ENCODE data around the gene TTC7B. TPM values are rescaled to one million over a fixed set of nuclear protein-coding genes. Genes with fewer than 3 reads are reported as not detected.

Gene TTC7B
- total and polyA plus RNA-seq, 9 of the 15 experiments (the other 6 are each of a cell fraction or from before 2014, with no cell fraction given): 2.2 to 77.2 (median 36.7) TPM

- H3K4me1 ChIP-seq (replicated peaks in 1 of 2; ENCODE audit: control insufficient read depth in 2 of 2, insufficient read depth in 2 of 2, low read length in 2 of 2): peaks cover 3% of the 10 kb centered on the region in 2 experiments; a peak in 3 of 5 replicates
- no TSS peak for BruUV-seq (replicated peaks)
- no peak overlapping the region for H3K4me3 ChIP-seq
- intact Hi-C loops (cut with micrococcal nuclease) (no loop called here), in situ Hi-C loops (cut with MboI) (no loop called here)
- no peak overlapping the region for H3K27ac ChIP-seq (ENCODE audit: extremely low read depth, low read depth, low read length)
- ChIA-PET POLR2A (interaction anchor here (0.5 kb wide), 1 partner anchor 323 kb away, joined by 3 read pairs; no protein-coding TSS in a partner anchor), CTCF (ENCODE audit: low intra/inter-chr PET ratio) (no interaction called here)
- FAIRE-seq (peak; percentile 67), DNase-seq (ENCODE audit: extremely low read depth in 1 of 4, low spot score in 3 of 4) (peak; percentile 60 to 72 (median 64)), ATAC-seq (peak; percentile 84)
- 3% methylated on average over 10 of the region's 12 CpGs for WGBS (ENCODE audit: insufficient coverage, low coverage, missing lambda C conversion rate)
- H3K4me2 ChIP-seq (ENCODE audit: insufficient read depth, low read length): no peak overlapping the region
- no peaks in the 10 kb centered on the region for H3K9me1 ChIP-seq (ENCODE audit: control insufficient read depth, insufficient read depth, low read length)
- H3K36me3 ChIP-seq (ENCODE audit: control insufficient read depth, insufficient read depth, low read length): no peaks in the 10 kb centered on the region
- 0 out of 2 replicates have a peak, but pooled peaks cover 2% of the 10 kb centered on the region for H4K20me1 ChIP-seq (replicated peaks; ENCODE audit: control insufficient read depth, insufficient read depth, low read length)
- no peaks in the 10 kb centered on the region for H3K27me3 ChIP-seq (ENCODE audit: control insufficient read depth in 2 of 2, insufficient read depth in 2 of 2, low read length in 2 of 2)
- H3K9me3 ChIP-seq (replicated peaks; ENCODE audit: control insufficient read depth, insufficient read depth, low read depth, low read length): no peaks in the 10 kb centered on the region
- no peak overlapping the region for H2AFZ ChIP-seq (ENCODE audit: low read depth, low read length)
- no peak overlapping the region for H3K9ac ChIP-seq (ENCODE audit: insufficient read depth in 1 of 2, low read depth in 2 of 2, low read length in 2 of 2)
- H3K79me2 ChIP-seq (ENCODE audit: control insufficient read depth, insufficient read depth, low read length): no peaks in the 10 kb centered on the region
- TF ChIP-seq CREB3 (tag; conservative IDR thresholded peaks at IDR 0.05; ENCODE audit: low read depth) (0 out of 2 replicates have a peak, but pooled peaks have one; percentile 23), MAZ (CRISPR knock-in tag; conservative IDR thresholded peaks at IDR 0.05 in 1 of 2, IDR thresholded peaks at IDR 0.05 in 1 of 2) (peak in 1 of 2 experiments; percentile 44; a peak in 2 of 4 replicates), ZNF766 (CRISPR knock-in tag; conservative IDR thresholded peaks at IDR 0.05) (peak; percentile 89), PRMT5 (CRISPR knock-in tag; IDR thresholded peaks at IDR 0.05) (peak; percentile 82), RCOR1 (IDR thresholded peaks at IDR 0.05; ENCODE audit: borderline replicate concordance in 1 of 2, low read depth in 2 of 2, low read length in 2 of 2) (peak in 1 of 2 experiments; percentile 45; a peak in 1 of 4 replicates), KDM2B (CRISPR knock-in tag; IDR thresholded peaks at IDR 0.05) (no peak), ZNF644 (tag; IDR thresholded peaks at IDR 0.05; ENCODE audit: low read depth) (peak; percentile 68; the same call in 1 of the 2 replicates), AFF1 (IDR thresholded peaks at IDR 0.05; ENCODE audit: low read depth in 1 of 2, partially characterized antibody in 2 of 2) (peak in 1 of 2 experiments; percentile 57), CHCHD3 (CRISPR knock-in tag; IDR thresholded peaks at IDR 0.05) (no peak), MIER1 (IDR thresholded peaks at IDR 0.05; ENCODE audit: low read depth) (peak; percentile 94), TFAP4 (CRISPR knock-in tag; IDR thresholded peaks at IDR 0.05; ENCODE audit: borderline replicate concordance) (0 out of 2 replicates have a peak, but pooled peaks have one; percentile 17), GABPB1 (CRISPR knock-in tag; IDR thresholded peaks at IDR 0.05) (0 out of 2 replicates have a peak, but pooled peaks have one; percentile 25)
Observed at GRCh38 chr14:90495357-90496276, 320.6 kb downstream of the TTC7B start.

Data from K562 (cell line).